ENCODE data around the gene PREX1. TPM values are rescaled to one million over a fixed set of nuclear protein-coding genes. Genes with fewer than 3 reads are reported as not detected.

Gene PREX1
- total RNA-seq, 2 experiments from 2014 or later, result 76.8 to 77.1 TPM

GRCh38 chr20:48742912-48743680 lies 84.7 kb downstream of the PREX1 start:
- Mint-ChIP-seq H3K36me3 (peaks cover 33% of the 10 kb centered on the region), H3K4me3 (no peak overlapping the region), H3K27me3 (no peaks in the 10 kb centered on the region), H3K4me1 (peaks cover 37% of the 10 kb centered on the region), H3K9me3 (no peaks in the 10 kb centered on the region), H3K27ac (no peak overlapping the region)
- no peak for DNase-seq

- peak overlapping the region; percentile 13 for H3K27ac Mint-ChIP-seq
- no peak overlapping the region for H3K4me3 Mint-ChIP-seq
- peaks cover 42% of the 10 kb centered on the region for H3K4me1 Mint-ChIP-seq
- DNase-seq, result no peak
- H3K9me3 Mint-ChIP-seq, result no peaks in the 10 kb centered on the region
- peaks cover 41% of the 10 kb centered on the region for H3K36me3 Mint-ChIP-seq
- H3K27me3 Mint-ChIP-seq, result no peaks in the 10 kb centered on the region
These were observed 85.6 kb downstream of the PREX1 start for GRCh38 chr20:48742233-48742632.

- DNase-seq, result no peak
- Mint-ChIP-seq H3K27ac (peak overlapping the region; percentile 13), H3K9me3 (no peaks in the 10 kb centered on the region), H3K36me3 (peaks cover 46% of the 10 kb centered on the region), H3K27me3 (no peaks in the 10 kb centered on the region), H3K4me1 (peaks cover 48% of the 10 kb centered on the region), H3K4me3 (no peak overlapping the region)
These were observed 86.1 kb downstream of the PREX1 start for GRCh38 chr20:48741669-48742068.

GRCh38 chr20:48740712-48741111 lies 87.1 kb downstream of the PREX1 start:
- H3K27me3 Mint-ChIP-seq, result no peaks in the 10 kb centered on the region
- H3K4me1 Mint-ChIP-seq, result peaks cover 56% of the 10 kb centered on the region
- H3K27ac Mint-ChIP-seq, result peak overlapping the region; percentile 11
- no peak for DNase-seq
- H3K9me3 Mint-ChIP-seq, result no peaks in the 10 kb centered on the region
- no peak overlapping the region for H3K4me3 Mint-ChIP-seq
- peaks cover 55% of the 10 kb centered on the region for H3K36me3 Mint-ChIP-seq

- no peaks in the 10 kb centered on the region for H3K9me3 Mint-ChIP-seq
- peaks cover 60% of the 10 kb centered on the region for H3K4me1 Mint-ChIP-seq
- H3K27ac Mint-ChIP-seq, result peak overlapping the region; percentile 91
- H3K27me3 Mint-ChIP-seq, result no peaks in the 10 kb centered on the region
- peaks cover 57% of the 10 kb centered on the region for H3K36me3 Mint-ChIP-seq
- no peak for DNase-seq
- H3K4me3 Mint-ChIP-seq, result no peak overlapping the region
These were observed 87.5 kb downstream of the PREX1 start for GRCh38 chr20:48740292-48740649.

- Mint-ChIP-seq H3K36me3 (peaks cover 60% of the 10 kb centered on the region), H3K27ac (peak overlapping the region; percentile 91), H3K9me3 (no peaks in the 10 kb centered on the region), H3K27me3 (no peaks in the 10 kb centered on the region), H3K4me1 (peaks cover 64% of the 10 kb centered on the region), H3K4me3 (no peak overlapping the region)
- DNase-seq, result peak; percentile 42
These were observed 88.2 kb downstream of the PREX1 start for GRCh38 chr20:48739395-48740291.

- peak; percentile 80 for DNase-seq
- peaks cover 62% of the 10 kb centered on the region for H3K4me1 Mint-ChIP-seq
- H3K9me3 Mint-ChIP-seq, result no peaks in the 10 kb centered on the region
- H3K27ac Mint-ChIP-seq, result peak overlapping the region; percentile 91
- peak overlapping the region; percentile 26 for H3K4me3 Mint-ChIP-seq
- H3K27me3 Mint-ChIP-seq, result no peaks in the 10 kb centered on the region
- peaks cover 60% of the 10 kb centered on the region for H3K36me3 Mint-ChIP-seq
These were observed 89.1 kb downstream of the PREX1 start for GRCh38 chr20:48738399-48739304.

- Mint-ChIP-seq H3K27ac (peak overlapping the region; percentile 91), H3K4me3 (peak overlapping the region; percentile 14), H3K27me3 (no peaks in the 10 kb centered on the region), H3K36me3 (peaks cover 61% of the 10 kb centered on the region), H3K9me3 (no peaks in the 10 kb centered on the region), H3K4me1 (peaks cover 65% of the 10 kb centered on the region)
- DNase-seq, result no peak
These were observed 89.8 kb downstream of the PREX1 start for GRCh38 chr20:48738094-48738398.

GRCh38 chr20:48737434-48738093 lies 90.2 kb downstream of the PREX1 start:
- H3K27ac Mint-ChIP-seq, result peak overlapping the region; percentile 91
- H3K36me3 Mint-ChIP-seq, result peaks cover 62% of the 10 kb centered on the region
- no peaks in the 10 kb centered on the region for H3K9me3 Mint-ChIP-seq
- no peaks in the 10 kb centered on the region for H3K27me3 Mint-ChIP-seq
- DNase-seq, result no peak
- no peak overlapping the region for H3K4me3 Mint-ChIP-seq
- H3K4me1 Mint-ChIP-seq, result peaks cover 65% of the 10 kb centered on the region

GRCh38 chr20:48736636-48737035 lies 91.2 kb downstream of the PREX1 start:
- Mint-ChIP-seq H3K4me1 (peaks cover 65% of the 10 kb centered on the region), H3K36me3 (peaks cover 64% of the 10 kb centered on the region), H3K9me3 (no peaks in the 10 kb centered on the region), H3K4me3 (no peak overlapping the region), H3K27me3 (no peaks in the 10 kb centered on the region), H3K27ac (peak overlapping the region; percentile 91)
- DNase-seq, result no peak

- Mint-ChIP-seq H3K9me3 (no peaks in the 10 kb centered on the region), H3K27ac (peak overlapping the region; percentile 27), H3K4me3 (no peak overlapping the region), H3K36me3 (peaks cover 61% of the 10 kb centered on the region), H3K27me3 (no peaks in the 10 kb centered on the region), H3K4me1 (peaks cover 63% of the 10 kb centered on the region)
- DNase-seq, result no peak
These were observed 91.6 kb downstream of the PREX1 start for GRCh38 chr20:48736231-48736630.

- Mint-ChIP-seq H3K4me3 (no peak overlapping the region), H3K36me3 (peaks cover 65% of the 10 kb centered on the region)
These were observed 92.7 kb downstream of the PREX1 start for GRCh38 chr20:48735112-48735511.

GRCh38 chr20:48734104-48734749 lies 93.6 kb downstream of the PREX1 start:
- Mint-ChIP-seq H3K27me3 (no peaks in the 10 kb centered on the region), H3K4me1 (peaks cover 64% of the 10 kb centered on the region), H3K4me3 (no peak overlapping the region), H3K36me3 (peaks cover 68% of the 10 kb centered on the region), H3K9me3 (no peaks in the 10 kb centered on the region), H3K27ac (no peak overlapping the region)
- no peak for DNase-seq

More at GRCh38 chr20:48735112-48735511, 92.7 kb downstream of the PREX1 start:
- no peak for DNase-seq
- H3K27me3 Mint-ChIP-seq, result no peaks in the 10 kb centered on the region
- no peak overlapping the region for H3K27ac Mint-ChIP-seq
- peaks cover 64% of the 10 kb centered on the region for H3K4me1 Mint-ChIP-seq
- H3K9me3 Mint-ChIP-seq, result no peaks in the 10 kb centered on the region

- no peak for DNase-seq
- Mint-ChIP-seq H3K4me3 (no peak overlapping the region), H3K27me3 (no peaks in the 10 kb centered on the region), H3K4me1 (peaks cover 56% of the 10 kb centered on the region), H3K36me3 (peaks cover 69% of the 10 kb centered on the region), H3K27ac (no peak overlapping the region), H3K9me3 (no peaks in the 10 kb centered on the region)
These were observed 94.5 kb downstream of the PREX1 start for GRCh38 chr20:48733296-48733790.

Data from activated naive CD8-positive, alpha-beta T cell treated with anti-CD3 and anti-CD28 coated beads for 36 hours (primary cell).